ENCODE results near the gene PKD2L2. TPM values are rescaled to one million over a fixed set of nuclear protein-coding genes. Genes with fewer than 3 reads are reported as not detected.

PKD2L2 gene
- total and polyA plus RNA-seq, 2 of the 4 experiments (the other 2 are of a cell fraction), result not detected

DNA sequence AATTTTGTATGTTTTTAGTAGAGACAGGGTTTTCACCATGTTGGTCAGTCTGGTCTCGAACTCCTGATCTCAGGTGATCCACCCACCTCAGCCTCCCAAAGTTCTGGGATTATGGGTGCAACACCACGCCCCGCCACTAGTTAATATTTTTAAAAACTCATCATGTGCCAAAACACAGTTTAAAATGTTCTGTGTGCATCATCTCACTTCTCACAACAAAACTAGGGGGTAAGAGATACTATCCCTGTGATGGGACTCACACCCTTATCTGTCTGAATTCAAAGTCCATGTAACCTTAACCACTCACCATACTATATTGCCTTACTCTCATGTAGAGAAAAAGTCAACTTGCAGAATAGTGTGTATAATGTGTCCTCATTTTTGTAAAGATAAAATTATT, 2.6 kb downstream of the PKD2L2 start:
- H3K27me3 ChIP-seq (ENCODE audit: control insufficient read depth, insufficient read depth, low read length), result no peaks in the 10 kb centered on the region; the same call in none of the 2 replicates
- no peak overlapping the region for H3K14ac ChIP-seq (replicated peaks; ENCODE audit: low read depth, low read length)
- no peak for DNase-seq
- no peak overlapping the region for H3K9ac ChIP-seq (ENCODE audit: low read depth, low read length)
- no peak overlapping the region for H4K8ac ChIP-seq (ENCODE audit: low read depth in 2 of 2, low read length in 2 of 2)
- dilution Hi-C loops (cut with HindIII; ENCODE audit: low sequenced_read_pairs, unreplicated experiment) (no loop called here), intact Hi-C loops (cut with micrococcal nuclease) (no loop called here), in situ Hi-C loops (cut with MboI; ENCODE audit: low sequenced_read_pairs) (no loop called here)
- BruUV-seq (replicated peaks), result no TSS peak
- H4K20me1 ChIP-seq (ENCODE audit: insufficient read depth, low read length), result no peaks in the 10 kb centered on the region
- no peaks in the 10 kb centered on the region for H3K79me1 ChIP-seq (ENCODE audit: low read depth in 1 of 2, low read length in 2 of 2)
- no CpG with 5 or more reads among the region's 3 CpGs for WGBS, 2 experiments (ENCODE audit: extremely low coverage in 2 of 2, insufficient read length in 1 of 2)
- H4K91ac ChIP-seq (ENCODE audit: insufficient read depth, low read depth, low read length), result no peak overlapping the region
- TF ChIP-seq BHLHE40 (IDR thresholded peaks at IDR 0.05; ENCODE audit: low read depth, low read length) (no peak), RFX5 (IDR thresholded peaks at IDR 0.05; ENCODE audit: low read depth, low read length) (no peak), MAZ (IDR thresholded peaks at IDR 0.05; ENCODE audit: borderline replicate concordance, low read depth, low read length) (no peak), FOS (IDR thresholded peaks at IDR 0.05; ENCODE audit: low read depth, low read length) (no peak), SMC3 (IDR thresholded peaks at IDR 0.05; ENCODE audit: low read depth, low read length) (no peak), POLR2A (IDR thresholded peaks at IDR 0.05; ENCODE audit: low read depth, low read length) (no peak), CHD1 (IDR thresholded peaks at IDR 0.05; ENCODE audit: low read depth, low read length) (no peak), CEBPB (IDR thresholded peaks at IDR 0.05; ENCODE audit: low read depth, low read length) (no peak), MXI1 (IDR thresholded peaks at IDR 0.05; ENCODE audit: borderline replicate concordance, low read depth, low read length) (no peak), RCOR1 (IDR thresholded peaks at IDR 0.05; ENCODE audit: insufficient replicate concordance, low read length) (no peak), RAD21 (IDR thresholded peaks at IDR 0.05; ENCODE audit: low read length) (no peak), MAFK (IDR thresholded peaks at IDR 0.05; ENCODE audit: low read depth, low read length) (no peak), NFE2L2 (IDR thresholded peaks at IDR 0.05; ENCODE audit: low read depth, low read length) (no peak)
- TF ChIP-seq, protein P1, sequence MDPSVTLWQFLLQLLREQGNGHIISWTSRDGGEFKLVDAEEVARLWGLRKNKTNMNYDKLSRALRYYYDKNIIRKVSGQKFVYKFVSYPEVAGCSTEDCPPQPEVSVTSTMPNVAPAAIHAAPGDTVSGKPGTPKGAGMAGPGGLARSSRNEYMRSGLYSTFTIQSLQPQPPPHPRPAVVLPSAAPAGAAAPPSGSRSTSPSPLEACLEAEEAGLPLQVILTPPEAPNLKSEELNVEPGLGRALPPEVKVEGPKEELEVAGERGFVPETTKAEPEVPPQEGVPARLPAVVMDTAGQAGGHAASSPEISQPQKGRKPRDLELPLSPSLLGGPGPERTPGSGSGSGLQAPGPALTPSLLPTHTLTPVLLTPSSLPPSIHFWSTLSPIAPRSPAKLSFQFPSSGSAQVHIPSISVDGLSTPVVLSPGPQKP (IDR thresholded peaks at IDR 0.05; ENCODE audit: borderline replicate concordance, low read depth, low read length), result no peak
- TF ChIP-seq, protein P2, sequence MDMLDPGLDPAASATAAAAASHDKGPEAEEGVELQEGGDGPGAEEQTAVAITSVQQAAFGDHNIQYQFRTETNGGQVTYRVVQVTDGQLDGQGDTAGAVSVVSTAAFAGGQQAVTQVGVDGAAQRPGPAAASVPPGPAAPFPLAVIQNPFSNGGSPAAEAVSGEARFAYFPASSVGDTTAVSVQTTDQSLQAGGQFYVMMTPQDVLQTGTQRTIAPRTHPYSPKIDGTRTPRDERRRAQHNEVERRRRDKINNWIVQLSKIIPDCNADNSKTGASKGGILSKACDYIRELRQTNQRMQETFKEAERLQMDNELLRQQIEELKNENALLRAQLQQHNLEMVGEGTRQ (IDR thresholded peaks at IDR 0.05; ENCODE audit: low read depth, low read length), result no peak
- TF ChIP-seq, protein P3, sequence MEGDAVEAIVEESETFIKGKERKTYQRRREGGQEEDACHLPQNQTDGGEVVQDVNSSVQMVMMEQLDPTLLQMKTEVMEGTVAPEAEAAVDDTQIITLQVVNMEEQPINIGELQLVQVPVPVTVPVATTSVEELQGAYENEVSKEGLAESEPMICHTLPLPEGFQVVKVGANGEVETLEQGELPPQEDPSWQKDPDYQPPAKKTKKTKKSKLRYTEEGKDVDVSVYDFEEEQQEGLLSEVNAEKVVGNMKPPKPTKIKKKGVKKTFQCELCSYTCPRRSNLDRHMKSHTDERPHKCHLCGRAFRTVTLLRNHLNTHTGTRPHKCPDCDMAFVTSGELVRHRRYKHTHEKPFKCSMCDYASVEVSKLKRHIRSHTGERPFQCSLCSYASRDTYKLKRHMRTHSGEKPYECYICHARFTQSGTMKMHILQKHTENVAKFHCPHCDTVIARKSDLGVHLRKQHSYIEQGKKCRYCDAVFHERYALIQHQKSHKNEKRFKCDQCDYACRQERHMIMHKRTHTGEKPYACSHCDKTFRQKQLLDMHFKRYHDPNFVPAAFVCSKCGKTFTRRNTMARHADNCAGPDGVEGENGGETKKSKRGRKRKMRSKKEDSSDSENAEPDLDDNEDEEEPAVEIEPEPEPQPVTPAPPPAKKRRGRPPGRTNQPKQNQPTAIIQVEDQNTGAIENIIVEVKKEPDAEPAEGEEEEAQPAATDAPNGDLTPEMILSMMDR (conservative IDR thresholded peaks at IDR 0.05; ENCODE audit: low read depth, low read length), result no peak
- H3K23ac ChIP-seq (ENCODE audit: low read depth, low read length), result no peak overlapping the region
- ChIA-PET POLR2A (ENCODE audit: unreplicated experiment) (no interaction called here), CTCF (no interaction called here)
- no peak overlapping the region for H2AK9ac ChIP-seq (replicated peaks; ENCODE audit: low read depth, low read length, poor library complexity)
- ATAC-seq (ENCODE audit: low read depth), result no peak
- no peak overlapping the region for H4K5ac ChIP-seq (ENCODE audit: low read depth, low read length)
- no peaks in the 10 kb centered on the region for H3K4me1 ChIP-seq (ENCODE audit: control insufficient read depth, insufficient read depth, low read length)
- H3K36me3 ChIP-seq (ENCODE audit: control insufficient read depth, insufficient read depth, low read length), result no peaks in the 10 kb centered on the region
- no peak overlapping the region for H2BK5ac ChIP-seq (ENCODE audit: low read depth, low read length, poor library complexity, severe bottlenecking)
- no peak overlapping the region for H2BK120ac ChIP-seq (ENCODE audit: low read depth, low read length)
- H3K27ac ChIP-seq (ENCODE audit: insufficient read depth, low read length), result no peak overlapping the region
- H2BK15ac ChIP-seq (ENCODE audit: low read depth, low read length), result no peak overlapping the region
- no peak overlapping the region for H3K4me2 ChIP-seq (ENCODE audit: low read depth, low read length)
- H2BK20ac ChIP-seq (ENCODE audit: low read depth, low read length), result no peak overlapping the region
- H3K4ac ChIP-seq (ENCODE audit: low read depth, low read length), result no peak overlapping the region
- H2AFZ ChIP-seq (replicated peaks; ENCODE audit: low read length, poor library complexity), result no peak overlapping the region
- H2AK5ac ChIP-seq (ENCODE audit: low read depth, low read length), result no peak overlapping the region
- H3K4me3 ChIP-seq (ENCODE audit: insufficient read depth, low read depth, low read length), result no peak overlapping the region
- H3K56ac ChIP-seq (ENCODE audit: extremely low read depth, insufficient read depth, low read length), result no peak overlapping the region
- H3K18ac ChIP-seq (ENCODE audit: low read depth, low read length), result no peak overlapping the region
- no peaks in the 10 kb centered on the region; the same call in 1 of the 2 replicates for H3K9me3 ChIP-seq (ENCODE audit: control insufficient read depth, insufficient read depth, low read length)
- H3K9me1 ChIP-seq (ENCODE audit: insufficient read depth, low read length), result no peaks in the 10 kb centered on the region

Measured in IMR-90 (cell line).